GM19467 (cell line): ENCODE data around the gene PTPRG.
"Not testable (repeated sequence)": the region's sequence is repeated elsewhere in the genome, so short reads cannot be mapped to it uniquely, and the experiment has no call there.

Experiments
- ATAC-seq: cut with Tn5 transposase; IDR thresholded peaks from one replicate; pipeline ENCODE4 v1.9.1; 2021; ENCODE audit warnings: mild to moderate bottlenecking, moderate library complexity; ENCODE audit not compliant: unreplicated experiment

Gene PTPRG

DNA sequence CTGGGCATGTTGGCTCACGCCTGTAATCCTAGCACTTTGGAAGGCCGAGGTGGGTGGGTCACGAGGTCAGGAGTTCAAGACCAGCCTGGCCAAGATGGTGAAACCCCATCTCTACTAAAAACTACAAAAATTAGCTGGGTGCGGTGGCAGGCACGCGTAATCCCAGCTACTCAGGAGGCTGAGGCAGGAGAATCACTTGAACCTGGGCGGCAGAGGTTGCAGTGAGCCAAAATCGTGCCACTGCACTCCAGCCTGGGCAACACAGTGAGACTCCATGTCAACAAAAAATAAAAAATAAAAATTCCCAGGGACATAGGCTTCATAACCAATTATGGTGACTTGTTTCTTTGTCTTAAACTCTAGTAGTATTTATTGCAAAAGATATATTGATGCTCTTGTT lies 155.3 kb downstream of the PTPRG start:
- not testable (repeated sequence) for ATAC-seq

DNA sequence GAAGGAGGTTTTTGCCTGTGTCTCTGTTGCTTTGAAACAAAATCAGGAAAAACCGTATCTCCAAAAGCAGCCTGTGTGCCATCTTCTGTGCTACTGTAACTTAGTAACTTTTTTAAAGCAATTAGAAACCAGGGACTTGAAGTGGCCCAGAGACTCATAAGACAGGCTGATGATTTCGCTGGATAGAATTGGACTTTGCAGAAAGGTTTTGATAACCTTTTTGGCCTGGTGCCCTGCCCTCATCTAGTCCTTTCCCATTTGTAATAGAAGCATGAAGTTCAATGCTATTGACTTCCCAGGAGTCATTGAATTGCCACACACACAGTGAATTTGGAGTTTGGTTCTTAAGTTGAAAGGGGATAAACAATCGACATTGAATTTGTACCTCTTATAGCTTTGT lies 157.2 kb downstream of the PTPRG start:
- ATAC-seq, result no peak

DNA sequence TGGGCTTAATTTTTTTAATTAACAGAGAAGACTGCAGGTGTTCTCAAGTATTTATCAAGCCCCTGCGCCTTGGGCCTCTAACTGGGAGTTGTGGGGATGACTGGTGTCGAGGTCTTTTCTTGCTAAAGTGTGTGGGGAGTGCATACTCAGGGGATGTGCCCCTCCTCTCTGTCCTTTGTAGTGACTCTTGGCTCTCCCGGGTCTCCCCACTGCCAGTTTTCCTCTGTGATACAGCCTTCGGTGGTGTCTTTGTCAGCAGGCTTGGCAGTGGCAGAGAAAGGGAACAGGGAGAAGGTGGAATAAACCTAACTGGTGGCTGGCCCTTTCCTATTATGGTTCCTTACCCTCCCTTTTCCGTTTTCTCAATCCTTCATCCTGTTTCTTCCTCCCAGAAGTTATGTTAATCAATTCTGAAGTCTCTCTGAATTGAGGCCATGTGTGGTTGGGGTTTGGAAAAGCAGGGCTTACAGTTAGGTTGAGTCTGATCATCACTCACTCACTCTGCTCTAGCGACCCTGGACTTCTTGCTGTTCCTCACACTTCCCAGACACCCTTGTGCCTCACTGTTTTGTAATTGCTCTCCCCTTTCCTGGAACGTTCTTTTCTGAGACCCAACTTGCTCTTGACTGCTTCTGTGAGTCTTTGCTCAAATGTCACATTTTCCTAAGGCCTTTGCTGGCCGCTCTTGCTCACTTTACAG lies 158.1 kb downstream of the PTPRG start:
- ATAC-seq, result no peak

DNA sequence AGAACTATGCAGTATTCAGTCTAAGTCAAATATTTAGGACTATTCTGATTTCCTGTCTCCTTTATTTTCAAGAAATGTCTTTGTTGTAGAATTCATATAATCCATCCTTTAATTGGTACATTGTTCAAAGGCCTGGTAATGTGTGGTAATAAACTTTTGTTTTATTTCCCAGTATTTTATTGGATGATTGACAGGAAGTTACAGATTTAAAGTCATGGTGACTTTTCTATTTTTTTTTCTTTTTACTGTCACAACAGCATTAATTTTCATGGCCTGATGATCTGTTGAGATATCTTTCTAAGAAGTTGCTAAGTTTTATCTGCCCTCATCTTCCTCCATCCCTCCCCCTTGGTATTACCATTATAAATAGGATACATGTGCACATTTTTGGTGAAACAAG lies 161.7 kb downstream of the PTPRG start:
- ATAC-seq, result no peak

DNA sequence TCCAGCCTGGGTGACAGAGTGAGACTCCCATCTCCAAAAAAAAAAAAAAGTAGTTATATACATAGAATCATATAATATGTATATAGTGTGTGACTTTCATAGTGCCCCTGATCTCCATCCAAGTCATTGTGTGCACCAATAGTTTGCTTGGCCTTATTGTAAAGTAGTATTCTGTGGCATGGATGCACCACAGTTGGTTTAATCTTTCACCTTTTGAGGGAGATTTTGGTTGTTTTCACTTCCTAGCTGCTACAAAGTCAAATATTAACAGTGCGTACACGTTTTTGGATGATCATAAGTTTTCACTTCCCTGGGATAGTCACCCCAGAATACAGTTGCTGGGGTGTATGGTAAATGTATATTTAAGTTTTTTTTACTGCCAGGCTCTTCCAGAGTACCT lies 162.8 kb downstream of the PTPRG start:
- peak; percentile 77 for ATAC-seq

DNA sequence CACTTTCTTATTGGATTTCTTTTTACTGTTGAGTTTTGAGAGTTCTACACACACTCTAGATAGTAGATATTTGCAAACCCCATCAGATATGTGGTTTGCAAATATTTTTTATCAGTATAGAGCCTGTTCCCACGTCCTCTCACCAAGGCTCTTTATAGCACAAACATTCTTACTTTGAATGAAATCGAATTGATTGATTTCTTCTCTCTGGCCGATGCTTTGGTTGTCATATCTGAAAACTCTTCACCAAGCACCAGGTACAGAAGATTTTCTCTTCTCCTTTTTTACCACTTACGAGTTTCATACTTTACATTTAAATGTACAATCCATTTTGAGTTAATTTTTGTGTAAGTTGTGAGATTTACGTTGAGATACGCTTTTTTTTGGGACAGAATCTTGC lies 163.4 kb downstream of the PTPRG start:
- peak; percentile 7 for ATAC-seq

DNA sequence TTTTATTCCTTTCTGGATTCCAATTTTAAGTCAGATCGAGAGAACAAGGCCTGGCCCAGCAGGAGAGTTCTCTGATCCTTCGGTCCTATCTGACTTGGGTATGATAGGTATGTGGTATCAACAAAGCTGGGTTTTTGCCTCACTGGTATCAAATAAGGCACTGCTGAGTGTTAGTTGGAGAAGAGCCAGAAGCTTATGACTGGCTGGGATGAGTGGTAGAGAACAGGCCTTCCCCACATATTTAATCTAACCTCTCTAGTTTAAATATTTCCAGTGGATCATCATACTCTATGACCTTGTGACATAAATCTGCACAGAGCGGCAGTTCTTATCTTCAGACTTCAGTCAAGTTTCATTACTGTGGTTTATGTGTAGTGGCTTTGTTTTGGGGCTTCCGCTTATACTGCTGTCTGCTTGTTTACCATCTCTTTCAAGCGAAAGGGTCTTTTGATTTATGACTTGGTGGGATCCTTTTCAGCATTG lies 164.5 kb downstream of the PTPRG start:
- ATAC-seq, result no peak

DNA sequence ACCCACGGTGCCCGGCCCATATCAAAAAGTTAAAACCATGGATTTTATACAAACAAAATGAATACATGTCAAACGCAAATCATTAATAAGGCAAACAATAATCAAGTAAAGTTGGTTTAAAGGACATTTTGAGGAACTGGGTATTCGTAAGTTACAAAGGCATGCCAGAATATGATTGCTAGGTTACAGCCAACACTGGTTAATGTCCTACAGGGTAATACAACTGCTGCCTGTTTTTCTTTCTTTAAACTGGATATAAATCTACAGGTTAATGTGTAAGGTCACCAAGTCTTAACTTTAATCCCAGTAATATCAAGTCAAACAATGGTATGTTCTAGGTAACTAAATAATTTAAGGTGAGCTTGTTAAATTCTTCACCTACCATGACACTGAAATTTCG lies 166.1 kb downstream of the PTPRG start:
- no peak for ATAC-seq

DNA sequence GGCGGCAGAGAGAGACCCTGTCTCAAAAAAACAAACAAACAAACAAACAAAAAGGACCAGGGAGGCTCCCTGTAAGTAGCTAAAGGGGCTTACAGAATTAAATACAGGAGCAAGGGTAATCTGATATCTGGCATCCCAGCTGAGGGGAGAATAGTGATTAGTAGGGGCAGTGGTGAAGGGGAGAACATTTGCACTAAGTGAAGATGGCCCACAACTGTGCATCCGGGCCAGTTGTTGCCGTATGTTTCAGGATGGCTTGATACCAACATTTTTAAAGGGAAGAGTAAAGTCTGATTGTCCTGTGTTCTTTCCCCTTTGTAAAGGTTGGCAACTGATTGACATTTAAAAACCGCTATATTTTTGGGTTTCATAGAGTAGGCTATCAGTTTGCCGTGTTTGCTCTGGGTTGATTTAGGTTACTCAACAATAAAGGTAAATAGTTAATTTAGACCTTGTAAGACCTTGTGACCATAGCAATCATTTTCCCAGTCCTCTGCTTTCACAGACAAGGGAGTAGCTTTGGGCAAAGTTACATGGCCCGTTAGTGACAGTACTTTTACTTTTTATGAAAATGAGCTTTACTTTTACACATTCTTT lies 167.8 kb downstream of the PTPRG start:
- ATAC-seq, result no peak

DNA sequence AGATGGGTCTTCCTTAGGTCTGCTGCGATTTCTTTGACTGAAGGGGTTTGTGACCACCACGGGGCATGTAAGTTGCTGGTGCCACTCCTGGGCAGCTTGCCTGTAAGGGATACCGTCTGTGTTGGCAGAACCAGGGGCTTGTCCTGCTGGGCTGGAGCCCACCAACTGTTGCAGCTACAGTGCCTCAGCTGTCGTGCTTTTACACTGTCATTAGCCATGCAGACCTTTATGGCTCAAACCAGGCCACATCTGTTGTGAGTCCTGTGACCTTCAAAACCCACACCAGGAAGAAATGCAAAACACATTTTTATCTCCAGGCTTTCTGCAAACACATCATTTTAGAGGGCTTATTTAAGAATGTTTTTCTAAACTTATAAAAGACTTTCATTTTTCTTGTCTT lies 168.7 kb downstream of the PTPRG start:
- ATAC-seq, result no peak

DNA sequence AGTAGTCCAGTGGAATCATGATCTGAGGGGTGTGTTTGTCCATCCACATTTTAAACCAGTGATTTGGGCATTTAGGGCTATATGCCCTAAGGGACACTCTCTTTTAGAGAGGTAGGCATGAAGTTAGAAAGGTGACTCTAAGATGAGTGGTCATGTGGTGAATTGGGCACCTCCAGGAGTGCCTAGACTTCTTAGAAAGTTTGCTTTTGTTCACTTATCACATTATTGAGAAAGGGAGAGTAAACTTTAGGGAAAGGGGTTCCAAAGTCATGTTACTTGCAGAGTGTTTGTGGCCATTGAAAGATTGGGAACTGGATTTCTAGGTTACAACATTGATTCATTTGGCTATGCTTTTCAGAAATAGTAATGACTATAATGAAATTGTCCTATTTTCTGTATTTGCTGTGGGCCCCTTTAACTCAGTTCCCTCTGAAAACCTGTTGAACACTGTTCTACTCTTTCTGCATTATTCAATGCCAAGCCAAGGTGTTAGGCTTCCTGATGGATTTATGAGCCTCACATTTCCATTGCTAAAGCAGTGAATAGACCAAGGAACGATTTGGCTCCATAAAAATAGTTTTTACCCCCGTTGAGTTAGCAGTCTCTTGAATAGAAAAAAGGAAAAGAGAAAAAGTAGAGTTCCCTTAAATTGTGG lies 169.3 kb downstream of the PTPRG start:
- ATAC-seq, result no peak

DNA sequence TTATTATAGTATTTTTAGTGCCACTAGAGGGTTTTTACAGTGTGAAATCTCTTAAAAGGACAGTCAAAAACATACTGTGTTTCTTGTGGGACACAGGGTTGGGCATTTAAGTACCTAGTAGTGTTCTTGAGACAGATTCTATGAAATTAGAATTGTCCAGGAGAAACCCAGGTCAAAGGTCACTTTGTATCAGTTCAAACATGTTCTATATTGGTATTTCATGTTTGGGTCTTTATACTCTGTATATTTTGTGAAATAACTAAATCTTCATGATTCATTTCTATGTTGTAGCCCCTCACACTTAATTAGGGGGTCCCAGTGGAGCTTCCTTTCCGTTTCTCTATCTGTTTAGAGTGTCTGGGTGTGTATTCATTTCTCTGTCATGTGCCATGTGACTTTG lies 171.6 kb downstream of the PTPRG start:
- no peak for ATAC-seq

DNA sequence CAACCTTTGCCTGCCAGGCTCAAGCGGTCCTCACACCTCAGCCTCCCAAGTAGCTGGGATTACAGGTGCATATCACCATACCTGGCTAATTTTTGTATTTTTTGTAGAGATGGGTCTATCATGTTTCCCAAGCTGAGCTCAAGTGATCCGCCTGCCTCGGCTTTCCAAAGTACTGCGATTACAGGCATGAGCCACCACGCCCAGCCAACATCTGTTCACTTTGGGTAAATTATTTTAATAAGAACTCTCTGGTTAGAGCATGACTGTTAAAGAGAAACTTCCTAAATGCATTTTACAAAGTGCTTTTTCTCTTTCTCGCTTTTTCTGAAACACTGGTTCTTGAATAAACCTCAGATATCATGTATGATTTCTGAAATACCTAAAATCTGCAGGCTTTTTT lies 172.5 kb downstream of the PTPRG start:
- ATAC-seq, result no peak

DNA sequence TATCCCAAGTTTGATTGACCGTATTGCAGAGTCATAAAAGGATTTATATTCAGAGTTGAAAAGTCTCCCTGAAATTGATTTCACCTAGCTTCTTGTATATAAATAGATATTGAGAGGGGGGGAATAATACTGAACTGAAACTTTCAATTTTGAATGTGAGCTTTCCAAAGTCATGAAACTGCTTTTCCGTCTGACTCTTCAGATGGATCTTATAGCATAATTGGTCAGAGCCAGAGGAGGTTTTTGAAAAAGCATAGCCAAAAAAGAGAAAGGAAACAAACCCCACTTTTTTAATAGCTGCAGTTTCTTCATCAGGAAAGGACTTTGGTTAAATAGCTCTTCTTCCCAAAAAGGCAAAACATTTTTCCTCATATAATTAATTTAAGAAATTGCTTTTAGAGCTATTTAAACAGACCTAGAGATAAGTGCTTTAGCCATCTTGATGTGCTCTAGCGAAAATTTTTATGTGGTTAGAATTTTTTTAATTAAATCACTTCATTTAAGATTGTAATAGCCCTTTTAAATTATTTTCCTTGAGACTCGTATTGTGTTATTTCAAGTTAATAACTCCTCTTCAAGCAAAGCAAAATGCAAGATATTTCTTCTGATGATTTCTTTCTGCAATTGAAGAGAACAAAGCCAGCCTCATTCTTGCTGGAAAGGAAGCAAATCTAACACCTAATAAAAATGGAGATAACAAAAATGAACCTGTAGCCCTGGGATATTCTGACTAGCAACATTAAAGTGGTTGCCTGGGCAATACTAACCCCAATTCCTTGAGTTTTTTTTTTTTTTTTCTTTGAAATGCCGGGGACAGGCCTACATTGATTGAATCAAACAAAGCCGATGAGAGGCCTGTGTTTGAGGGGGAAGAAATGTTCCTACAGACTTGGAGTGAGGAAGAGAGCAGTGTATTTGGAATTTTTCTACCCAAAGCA lies 173.6 kb downstream of the PTPRG start:
- no peak for ATAC-seq

DNA sequence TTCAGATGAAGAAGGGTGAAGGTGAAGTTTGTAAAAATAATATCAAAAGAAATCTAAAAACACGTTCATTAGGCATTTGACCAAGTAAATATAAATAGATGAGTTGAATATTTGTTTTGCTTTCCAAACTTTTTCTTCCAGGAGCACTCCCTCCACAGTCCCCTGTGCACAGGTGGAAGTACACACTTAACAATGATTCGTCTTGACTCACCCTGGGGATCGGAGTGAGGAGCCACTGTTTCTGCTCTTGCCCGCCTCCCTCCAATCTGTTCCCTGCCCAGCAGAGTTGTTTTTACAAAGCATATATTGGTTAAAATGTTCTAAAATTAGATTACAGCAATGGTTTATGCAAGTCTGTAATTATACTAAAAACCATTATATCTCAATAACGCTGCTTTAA lies 175.1 kb downstream of the PTPRG start:
- ATAC-seq, result no peak

DNA sequence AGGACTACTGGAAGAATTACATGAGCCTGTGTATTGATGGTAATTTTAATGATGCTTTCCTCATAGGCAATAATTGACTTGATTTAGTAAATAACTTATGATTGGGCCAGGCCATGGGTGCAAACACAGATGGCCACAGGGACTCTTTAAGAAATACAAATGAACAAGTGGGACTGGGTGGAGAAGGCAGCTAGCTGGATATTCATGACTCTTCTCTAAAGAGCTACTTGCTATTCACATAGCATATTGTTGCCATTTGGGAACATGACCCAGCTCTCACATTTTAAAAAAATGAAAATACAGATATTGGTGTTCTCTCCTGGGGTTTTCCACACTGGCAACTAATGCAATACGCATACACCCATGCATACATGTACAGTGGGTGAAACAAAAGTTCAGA lies 178.3 kb downstream of the PTPRG start:
- no peak for ATAC-seq

DNA sequence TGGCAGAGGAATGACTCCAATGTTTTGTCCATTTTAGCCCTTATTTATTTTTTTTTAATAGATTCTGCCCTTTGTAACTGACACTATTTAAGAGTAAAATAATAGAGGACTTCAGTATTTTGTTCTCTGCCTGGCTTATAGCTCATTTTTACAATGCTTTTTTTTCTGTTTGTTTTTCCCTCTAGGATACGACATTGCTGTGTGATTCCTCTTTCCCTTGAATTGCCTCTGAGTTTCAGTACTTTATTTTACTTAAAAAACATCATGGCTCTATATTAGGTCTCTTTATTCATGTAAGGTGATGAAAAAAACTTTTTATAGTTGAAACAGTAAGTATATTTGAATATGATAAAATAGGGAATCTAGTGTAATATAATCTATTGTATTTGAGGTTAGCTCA lies 179.1 kb downstream of the PTPRG start:
- no peak for ATAC-seq

DNA sequence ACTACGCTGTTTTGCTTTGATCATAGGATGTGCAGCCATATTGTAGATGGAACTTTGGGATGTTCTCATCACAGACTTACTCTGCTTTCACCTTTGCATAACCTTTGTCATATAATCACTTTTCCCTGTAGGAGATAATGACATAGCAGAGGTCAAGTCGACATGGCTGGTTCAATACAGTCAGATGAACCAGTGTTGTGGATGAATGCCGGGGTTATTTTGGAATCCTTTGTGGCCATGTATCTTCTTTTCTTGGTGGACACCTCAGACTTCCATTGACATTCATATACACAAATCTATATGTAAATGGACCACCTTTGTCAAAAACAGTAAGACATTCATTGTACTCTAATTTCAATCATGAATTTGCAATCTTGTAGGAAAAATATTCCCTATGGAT lies 180.2 kb downstream of the PTPRG start:
- ATAC-seq, result no peak

DNA sequence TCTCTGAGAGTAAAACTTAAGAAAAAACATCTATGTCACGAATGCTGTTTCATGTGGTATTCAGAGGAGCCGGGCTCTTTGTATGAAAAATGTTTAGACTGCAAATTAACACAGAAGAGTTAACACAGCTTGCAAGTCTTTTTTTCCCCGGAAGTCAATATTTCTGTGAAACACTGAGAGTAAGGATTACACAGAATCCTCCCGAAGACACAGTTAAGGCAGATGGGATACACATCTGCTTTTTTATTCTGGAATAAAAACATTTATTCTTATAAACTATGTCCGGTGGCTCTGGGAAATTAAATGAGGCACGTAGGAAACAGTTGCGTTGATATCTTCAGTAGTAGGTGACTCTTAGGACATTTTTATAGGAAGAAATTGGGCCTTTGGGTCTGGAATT lies 180.6 kb downstream of the PTPRG start:
- ATAC-seq, result no peak

DNA sequence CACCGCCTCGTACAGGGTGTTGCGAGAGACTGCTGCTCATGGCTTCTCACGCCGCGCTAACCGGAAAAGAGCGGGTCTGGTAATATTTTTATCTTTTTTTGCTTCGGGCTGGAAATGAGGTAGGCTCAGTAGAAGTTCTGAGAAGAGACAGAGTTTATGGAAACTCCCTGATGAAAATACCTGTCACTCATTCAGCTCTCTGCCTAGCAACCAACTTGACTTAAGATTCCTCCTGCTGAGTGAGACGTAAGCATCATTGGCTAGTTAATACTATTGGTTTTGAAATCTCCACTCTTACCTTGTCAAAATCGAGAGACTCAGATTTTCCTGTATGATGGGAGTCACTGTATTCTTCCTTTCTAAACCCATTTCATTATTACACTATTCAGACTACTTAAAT lies 181.7 kb downstream of the PTPRG start:
- no peak for ATAC-seq

DNA sequence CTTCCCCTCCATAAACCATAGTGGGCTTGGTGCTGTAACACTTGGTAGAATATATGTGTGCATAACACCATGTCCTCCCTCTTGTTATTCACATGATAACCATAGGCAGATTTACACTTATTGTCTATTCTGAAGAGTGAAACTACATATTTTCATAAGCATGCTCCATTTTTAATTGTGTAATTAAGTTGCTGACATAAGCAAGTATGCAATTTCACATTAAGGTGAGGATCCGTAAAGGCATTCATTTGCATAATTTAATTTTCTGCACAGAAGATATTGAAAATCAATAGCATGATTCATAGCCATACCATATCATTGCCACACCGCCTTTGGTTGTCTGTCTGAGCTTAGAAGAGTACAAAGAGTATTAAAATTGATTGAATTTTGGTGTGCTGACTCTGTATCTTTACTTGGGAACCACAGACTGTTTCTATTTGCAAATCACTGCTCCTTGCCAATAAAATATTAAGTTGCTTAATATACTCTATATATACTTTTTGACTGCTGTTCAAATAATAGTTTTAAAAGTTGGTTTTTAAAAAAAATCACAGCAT lies 182.4 kb downstream of the PTPRG start:
- ATAC-seq, result no peak
